GM21528 (cell line): ENCODE measurements around the gene TLE7.

Source experiments
- ATAC-seq: cut with Tn5 transposase; IDR thresholded peaks from one replicate; pipeline ENCODE4 v1.9.1; 2021; ENCODE audit warnings: mild to moderate bottlenecking, moderate library complexity; ENCODE audit not compliant: unreplicated experiment, low FRiP score

Gene TLE7

GRCh38 chr16:71421911-71422310 lies 19.9 kb downstream of the TLE7 start:
- ATAC-seq, result no peak

GRCh38 chr16:71414038-71414437 lies 27.8 kb downstream of the TLE7 start:
- no peak for ATAC-seq

GRCh38 chr16:71413341-71413740 lies 28.5 kb downstream of the TLE7 start:
- no peak for ATAC-seq

GRCh38 chr16:71412270-71413160 lies 29.3 kb downstream of the TLE7 start:
- peak; percentile 72 for ATAC-seq

- ATAC-seq, result no peak
Observed at GRCh38 chr16:71410146-71410545, 31.7 kb downstream of the TLE7 start.

- no peak for ATAC-seq
Observed at GRCh38 chr16:71409011-71409775, 32.7 kb downstream of the TLE7 start.

GRCh38 chr16:71408536-71408935 lies 33.3 kb downstream of the TLE7 start:
- no peak for ATAC-seq

GRCh38 chr16:71407731-71408130 lies 34.1 kb downstream of the TLE7 start:
- no peak for ATAC-seq

GRCh38 chr16:71406724-71407123 lies 35.1 kb downstream of the TLE7 start:
- ATAC-seq, result no peak

- ATAC-seq, result no peak
Observed at GRCh38 chr16:71406316-71406715, 35.5 kb downstream of the TLE7 start.

GRCh38 chr16:71404364-71404763 lies 37.5 kb downstream of the TLE7 start:
- no peak for ATAC-seq

GRCh38 chr16:71402674-71403073 lies 39.2 kb downstream of the TLE7 start:
- ATAC-seq, result no peak

- no peak for ATAC-seq
Observed at GRCh38 chr16:71402007-71402406, 39.8 kb downstream of the TLE7 start.

- no peak for ATAC-seq
Observed at GRCh38 chr16:71399801-71400563, 41.9 kb downstream of the TLE7 start.

- ATAC-seq, result no peak
Observed at GRCh38 chr16:71396594-71396993, 45.3 kb downstream of the TLE7 start.

- ATAC-seq, result no peak
Observed at GRCh38 chr16:71389330-71389729, 52.5 kb downstream of the TLE7 start.

- ATAC-seq, result no peak
Observed at GRCh38 chr16:71387045-71387871, 54.6 kb downstream of the TLE7 start.

- no peak for ATAC-seq
Observed at GRCh38 chr16:71384073-71384724, 57.7 kb downstream of the TLE7 start.

GRCh38 chr16:71383054-71383773 lies 58.6 kb downstream of the TLE7 start:
- ATAC-seq, result no peak
